Loucy (cell line): Measurements from ENCODE around the gene CRY2.

Experiments used
- H2AFZ ChIP-seq: fragments of 200-600 bp; sonication (generic); 2 replicates; pipeline ENCODE4 v1.6.0; 2016; ENCODE audit warnings: antibody characterized with exemption, mild to moderate bottlenecking, low read length, moderate library complexity
- H3F3A ChIP-seq: fragments of 200-600 bp; 2 replicates; pipeline ENCODE4 v1.6.0; 2016; ENCODE audit warnings: antibody characterized with exemption, low read depth, mild to moderate bottlenecking
- H3K27me3 ChIP-seq: fragments of 200-600 bp; sonication (generic); 2 replicates; pipeline ENCODE4 v1.6.1; 2014; ENCODE audit warnings: low read length, mild to moderate bottlenecking; ENCODE audit not compliant: insufficient read depth, poor library complexity, severe bottlenecking
- H3K36me3 ChIP-seq: fragments of 200-600 bp; sonication (generic); 2 replicates; pipeline ENCODE4 v1.6.1; 2016; ENCODE audit warnings: low read length; ENCODE audit not compliant: insufficient read depth
- H3K4me1 ChIP-seq: fragments of 200-600 bp; sonication (generic); 2 replicates; pipeline ENCODE4 v1.5.1; 2014; ENCODE audit warnings: low read length, mild to moderate bottlenecking; ENCODE audit not compliant: insufficient read depth, poor library complexity, severe bottlenecking
- H3K4me2 ChIP-seq: fragments of 200-600 bp; sonication (generic); 2 replicates; pipeline ENCODE4 v1.6.0; 2014; ENCODE audit warnings: antibody characterized with exemption, low read length, low read depth, mild to moderate bottlenecking; ENCODE audit not compliant: poor library complexity, severe bottlenecking
- H3K4me3 ChIP-seq: fragments of 200-600 bp; sonication (generic); 2 replicates; pipeline ENCODE4 v1.5.1; 2014; ENCODE audit warnings: low read length, mild to moderate bottlenecking, mixed read lengths; ENCODE audit not compliant: poor library complexity, severe bottlenecking
- H3K79me2 ChIP-seq: fragments of 200-600 bp; sonication (generic); 2 replicates; pipeline ENCODE4 v1.6.1; 2014; ENCODE audit warnings: low read length; ENCODE audit not compliant: insufficient read depth
- H3K9ac ChIP-seq: fragments of 200-600 bp; sonication (generic); 2 replicates; pipeline ENCODE4 v1.6.0; 2014; ENCODE audit warnings: mild to moderate bottlenecking, low read depth, low read length, moderate library complexity; ENCODE audit not compliant: poor library complexity, severe bottlenecking
- H3K9me2 ChIP-seq: fragments of 200-600 bp; sonication (generic); replicated peaks from 2 replicates; pipeline ENCODE4 v1.6.1; 2016; ENCODE audit warnings: low read depth, low read length, mixed read lengths
- H3K9me3 ChIP-seq: fragments of 200-600 bp; sonication (generic); 2 replicates; pipeline ENCODE4 v1.6.1; 2014; ENCODE audit warnings: mild to moderate bottlenecking, antibody characterized with exemption, low read length, low read depth; ENCODE audit not compliant: insufficient read depth
- H4K20me1 ChIP-seq: fragments of 200-600 bp; sonication (generic); 2 replicates; pipeline ENCODE4 v1.6.0; 2014; ENCODE audit warnings: antibody characterized with exemption, low read length, mild to moderate bottlenecking; ENCODE audit not compliant: insufficient read depth, poor library complexity, severe bottlenecking
- CTCF ChIP-seq: fragments of 200-600 bp; sonication (generic); conservative IDR thresholded peaks from 2 replicates; pipeline ENCODE4 v1.5.1; 2014; ENCODE audit warnings: mild to moderate bottlenecking, antibody characterized with exemption, low read length
- EZH2phosphoT487 ChIP-seq: fragments of 200-600 bp; IDR thresholded peaks from 2 replicates; pipeline ENCODE4 v1.6.1; 2018; ENCODE audit warnings: antibody characterized with exemption, mild to moderate bottlenecking, moderate library complexity, borderline replicate concordance

CRY2 gene

GRCh38 chr11:45884596-45885185 lies 37.4 kb downstream of the CRY2 start:
- Histone ChIP-seq H3K4me3 (peak overlapping the region; percentile 28), H3K9ac (no peak overlapping the region), H3K9me2 (no peaks in the 10 kb centered on the region), H3K36me3 (peaks cover 27% of the 10 kb centered on the region; the same call in 1 of the 2 replicates), H4K20me1 (peaks cover 4% of the 10 kb centered on the region), H3F3A (no peaks in the 10 kb centered on the region), H3K27me3 (no peaks in the 10 kb centered on the region), H3K4me1 (no peaks in the 10 kb centered on the region), H3K9me3 (no peaks in the 10 kb centered on the region), H3K4me2 (peak overlapping the region; percentile 54), H3K79me2 (no peaks in the 10 kb centered on the region), H2AFZ (no peak overlapping the region)
- TF ChIP-seq EZH2phosphoT487: no peak
- TF ChIP-seq CTCF: no peak

GRCh38 chr11:45885274-45885920 lies 38.1 kb downstream of the CRY2 start, which contains the start of gene MAPK8IP1:
TSS of gene MAPK8IP1 (plus strand) at chr11:45885651. CDS start at chr11:45885821, 170 bp downstream.
- no peaks in the 10 kb centered on the region for H3K27me3 ChIP-seq

DNA sequence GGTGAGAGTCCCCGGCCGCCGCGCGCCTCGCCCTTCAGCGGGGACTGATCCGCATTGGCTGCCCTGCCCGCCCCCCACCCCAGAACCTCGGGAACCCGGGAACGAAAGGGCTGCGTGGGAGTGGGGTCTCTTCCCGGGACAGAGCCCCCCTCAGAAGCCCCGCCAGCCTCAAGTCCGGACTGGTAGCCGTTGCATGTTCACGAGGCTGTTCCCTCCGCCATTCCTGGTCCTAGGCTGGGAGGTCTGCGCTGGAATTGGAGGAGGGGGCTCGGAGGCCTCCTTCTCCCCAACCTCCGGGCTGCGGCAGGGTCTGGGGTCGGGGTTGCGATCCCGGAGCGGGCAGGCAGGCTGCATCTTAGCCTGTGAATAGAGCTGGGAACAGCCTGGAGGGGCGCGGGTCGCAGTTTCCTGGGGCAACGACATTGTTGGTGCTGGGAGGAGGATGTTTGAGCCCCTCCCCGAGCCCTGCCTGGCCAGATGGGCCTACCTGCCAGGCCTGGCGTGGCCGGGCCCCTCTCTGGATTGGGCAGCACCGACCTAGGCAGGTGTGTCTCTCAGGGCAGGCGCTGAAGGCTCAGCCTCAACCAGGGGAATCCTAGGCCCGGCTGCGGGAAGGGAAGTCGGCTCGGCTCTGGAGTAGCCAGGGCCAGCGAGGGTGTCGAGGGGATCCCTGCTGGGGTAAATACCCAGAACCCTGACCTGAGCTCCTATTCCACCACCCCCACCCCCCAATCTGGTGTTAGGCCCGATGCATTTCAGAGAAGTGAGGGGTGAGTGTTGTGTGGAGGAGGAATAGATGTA lies 38.8 kb downstream of the CRY2 start:
- peak overlapping the region; percentile 41 for H3K4me2 ChIP-seq
- no peak overlapping the region for H3K9ac ChIP-seq
- no peaks in the 10 kb centered on the region for H3K79me2 ChIP-seq
- peaks cover 14% of the 10 kb centered on the region; the same call in 1 of the 2 replicates for H3K36me3 ChIP-seq
- H3K9me3 ChIP-seq: no peaks in the 10 kb centered on the region
- peaks cover 4% of the 10 kb centered on the region for H4K20me1 ChIP-seq
- no peaks in the 10 kb centered on the region for H3K27me3 ChIP-seq
- no peak overlapping the region for H2AFZ ChIP-seq
- H3F3A ChIP-seq: no peaks in the 10 kb centered on the region
- no peaks in the 10 kb centered on the region for H3K4me1 ChIP-seq
- no peak for TF ChIP-seq EZH2phosphoT487
- TF ChIP-seq CTCF: no peak
- no peaks in the 10 kb centered on the region for H3K9me2 ChIP-seq
- H3K4me3 ChIP-seq: peak overlapping the region; percentile 58

More at GRCh38 chr11:45885274-45885920, 38.1 kb downstream of the CRY2 start, which contains the start of gene MAPK8IP1:
- no peak within 1 kb of the TSS for H2AFZ ChIP-seq
- H3K4me1 ChIP-seq: no peaks in the 10 kb centered on the region
- no peaks in the 10 kb centered on the region for H3K9me3 ChIP-seq
- H3K36me3 ChIP-seq: peaks cover 22% of the 10 kb centered on the region; the same call in 1 of the 2 replicates
- no peak within 1 kb of the TSS for H3K9ac ChIP-seq
- H3K4me2 ChIP-seq: peak within 1 kb of the TSS; percentile 54
- TF ChIP-seq EZH2phosphoT487: no peak
- no peak for TF ChIP-seq CTCF
- peak within 1 kb of the TSS; percentile 58 for H3K4me3 ChIP-seq
- no peaks in the 10 kb centered on the region for H3K79me2 ChIP-seq
- H3F3A ChIP-seq: no peaks in the 10 kb centered on the region
- peaks cover 4% of the 10 kb centered on the region for H4K20me1 ChIP-seq
- no peaks in the 10 kb centered on the region for H3K9me2 ChIP-seq
